ENCODE results near the gene STYXL1. TPM values are rescaled to one million over a fixed set of nuclear protein-coding genes. Genes with fewer than 3 reads are reported as not detected.

STYXL1 gene
- total and polyA plus RNA-seq, 2 donors (not counting 1 experiment from before 2014, with no cell fraction given): 49.0 to 49.8 TPM

DNA sequence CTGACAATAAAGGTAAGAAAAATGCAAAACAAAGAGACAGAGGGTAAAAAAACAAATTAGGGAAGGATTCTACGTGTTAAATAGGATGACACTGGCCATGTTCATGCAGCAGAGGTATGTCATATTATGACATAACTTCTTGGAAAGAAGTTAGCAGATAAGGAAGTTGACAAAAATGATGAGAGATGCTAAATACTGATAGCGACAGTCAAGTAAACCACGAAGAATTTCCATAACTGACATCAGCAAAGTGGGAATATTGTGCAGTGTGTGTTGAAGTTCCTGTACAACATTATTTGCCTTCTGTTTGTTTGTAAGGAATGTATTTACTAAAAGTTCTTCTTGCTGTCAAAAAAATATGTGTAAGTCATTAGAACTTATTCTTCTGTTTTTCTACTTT lies 29.6 kb upstream of the STYXL1 start:
- no peak overlapping the region for H3K27ac ChIP-seq (ENCODE audit: insufficient read depth, low read length)
- no peak overlapping the region for H3K4me3 ChIP-seq (replicated peaks in 1 of 4; ENCODE audit: control extremely low read depth in 1 of 4, insufficient read depth in 1 of 4, low read depth in 3 of 4, low read length in 4 of 4)
- no peaks in the 10 kb centered on the region for H3K9me3 ChIP-seq (ENCODE audit: control insufficient read depth, insufficient read depth, low read depth, low read length)
- H2AFZ ChIP-seq (ENCODE audit: low read length): no peak overlapping the region
- H3K9ac ChIP-seq (ENCODE audit: insufficient read depth, low read length): no peak overlapping the region
- no peaks in the 10 kb centered on the region for H3K4me1 ChIP-seq (ENCODE audit: control insufficient read depth, extremely low read depth, insufficient read depth, low read length)
- TF ChIP-seq EZH2 (IDR thresholded peaks at IDR 0.05; ENCODE audit: low read length, missing control alignments): no peak
- TF ChIP-seq, protein P1, sequence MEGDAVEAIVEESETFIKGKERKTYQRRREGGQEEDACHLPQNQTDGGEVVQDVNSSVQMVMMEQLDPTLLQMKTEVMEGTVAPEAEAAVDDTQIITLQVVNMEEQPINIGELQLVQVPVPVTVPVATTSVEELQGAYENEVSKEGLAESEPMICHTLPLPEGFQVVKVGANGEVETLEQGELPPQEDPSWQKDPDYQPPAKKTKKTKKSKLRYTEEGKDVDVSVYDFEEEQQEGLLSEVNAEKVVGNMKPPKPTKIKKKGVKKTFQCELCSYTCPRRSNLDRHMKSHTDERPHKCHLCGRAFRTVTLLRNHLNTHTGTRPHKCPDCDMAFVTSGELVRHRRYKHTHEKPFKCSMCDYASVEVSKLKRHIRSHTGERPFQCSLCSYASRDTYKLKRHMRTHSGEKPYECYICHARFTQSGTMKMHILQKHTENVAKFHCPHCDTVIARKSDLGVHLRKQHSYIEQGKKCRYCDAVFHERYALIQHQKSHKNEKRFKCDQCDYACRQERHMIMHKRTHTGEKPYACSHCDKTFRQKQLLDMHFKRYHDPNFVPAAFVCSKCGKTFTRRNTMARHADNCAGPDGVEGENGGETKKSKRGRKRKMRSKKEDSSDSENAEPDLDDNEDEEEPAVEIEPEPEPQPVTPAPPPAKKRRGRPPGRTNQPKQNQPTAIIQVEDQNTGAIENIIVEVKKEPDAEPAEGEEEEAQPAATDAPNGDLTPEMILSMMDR (conservative IDR thresholded peaks at IDR 0.05 in 1 of 2, IDR thresholded peaks at IDR 0.05 in 1 of 2; ENCODE audit: low read depth in 1 of 2, low read length in 2 of 2): no peak
- no peaks in the 10 kb centered on the region for H3K79me2 ChIP-seq (ENCODE audit: control insufficient read depth, insufficient read depth, low read length)
- peak in 1 of 2 donors; percentile 42 for DNase-seq (ENCODE audit: low read depth in 2 of 2)
- no peak overlapping the region for H3K4me2 ChIP-seq (ENCODE audit: extremely low read depth, insufficient read depth, low read length)
- H3K36me3 ChIP-seq (ENCODE audit: control insufficient read depth, insufficient read depth, low read length): no peaks in the 10 kb centered on the region
- no peaks in the 10 kb centered on the region for H4K20me1 ChIP-seq (ENCODE audit: control insufficient read depth, extremely low read depth, insufficient read depth, low read length)
- no peaks in the 10 kb centered on the region for H3K27me3 ChIP-seq (ENCODE audit: control insufficient read depth, insufficient read depth, low read length)

DNA sequence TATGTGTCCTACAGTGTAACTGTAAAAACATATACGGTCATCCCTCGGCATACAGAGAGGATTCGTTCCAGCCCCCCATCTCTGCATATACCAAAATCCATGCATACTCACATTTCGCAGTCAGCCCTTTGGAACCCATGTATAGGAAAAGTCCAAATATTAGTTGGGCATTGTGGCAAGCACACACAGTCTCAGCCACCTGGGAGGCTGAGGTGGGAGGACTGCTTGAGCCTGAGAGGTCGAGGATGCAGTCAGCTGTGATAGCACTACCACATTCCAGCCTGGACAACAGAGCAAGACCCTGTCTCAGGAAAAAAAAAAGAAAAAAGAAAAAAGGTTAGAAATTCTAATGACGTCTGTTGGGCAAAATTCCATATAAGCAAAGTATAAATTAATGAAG lies 29.2 kb upstream of the STYXL1 start:
- Histone ChIP-seq H3K4me1 (ENCODE audit: control insufficient read depth, extremely low read depth, insufficient read depth, low read length) (no peaks in the 10 kb centered on the region), H3K9ac (ENCODE audit: insufficient read depth, low read length) (no peak overlapping the region), H3K27ac (ENCODE audit: insufficient read depth, low read length) (no peak overlapping the region), H3K27me3 (ENCODE audit: control insufficient read depth, insufficient read depth, low read length) (no peaks in the 10 kb centered on the region), H4K20me1 (ENCODE audit: control insufficient read depth, extremely low read depth, insufficient read depth, low read length) (no peaks in the 10 kb centered on the region), H2AFZ (ENCODE audit: low read length) (no peak overlapping the region), H3K4me2 (ENCODE audit: extremely low read depth, insufficient read depth, low read length) (no peak overlapping the region), H3K36me3 (ENCODE audit: control insufficient read depth, insufficient read depth, low read length) (no peaks in the 10 kb centered on the region), H3K4me3 (replicated peaks in 1 of 4; ENCODE audit: control extremely low read depth in 1 of 4, insufficient read depth in 1 of 4, low read depth in 3 of 4, low read length in 4 of 4) (no peak overlapping the region), H3K79me2 (ENCODE audit: control insufficient read depth, insufficient read depth, low read length) (no peaks in the 10 kb centered on the region), H3K9me3 (ENCODE audit: control insufficient read depth, insufficient read depth, low read depth, low read length) (no peaks in the 10 kb centered on the region)
- DNase-seq (ENCODE audit: low read depth in 2 of 2): no peak
- no peak for TF ChIP-seq EZH2 (IDR thresholded peaks at IDR 0.05; ENCODE audit: low read length, missing control alignments)
- TF ChIP-seq, protein P1 (conservative IDR thresholded peaks at IDR 0.05 in 1 of 2, IDR thresholded peaks at IDR 0.05 in 1 of 2; ENCODE audit: low read depth in 1 of 2, low read length in 2 of 2): no peak

DNA sequence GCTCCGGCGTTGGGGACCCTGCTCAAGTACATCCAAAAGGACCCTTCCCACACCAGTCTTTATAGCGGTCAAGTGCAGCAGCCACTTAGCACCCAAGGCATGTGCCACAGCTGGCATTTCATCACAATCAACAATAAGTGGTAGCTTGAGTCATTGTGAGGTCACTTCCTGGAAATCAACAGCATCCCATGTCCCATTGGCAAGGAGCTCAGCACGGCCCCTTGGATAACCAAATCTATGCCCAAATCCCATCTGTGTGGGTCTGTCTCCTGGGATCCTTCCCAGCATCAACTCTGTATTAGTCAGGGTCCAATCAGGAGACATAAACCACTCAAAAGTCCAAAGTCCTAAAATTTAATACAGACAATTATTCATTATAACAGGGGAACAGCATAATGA lies 27.2 kb upstream of the STYXL1 start:
- TF ChIP-seq, protein P1 (conservative IDR thresholded peaks at IDR 0.05 in 1 of 2, IDR thresholded peaks at IDR 0.05 in 1 of 2; ENCODE audit: low read depth in 1 of 2, low read length in 2 of 2): no peak
- TF ChIP-seq EZH2 (IDR thresholded peaks at IDR 0.05; ENCODE audit: low read length, missing control alignments): no peak
- Histone ChIP-seq H3K27me3 (ENCODE audit: control insufficient read depth, insufficient read depth, low read length) (no peaks in the 10 kb centered on the region), H3K9ac (ENCODE audit: insufficient read depth, low read length) (no peak overlapping the region), H2AFZ (ENCODE audit: low read length) (no peak overlapping the region), H3K4me1 (ENCODE audit: control insufficient read depth, extremely low read depth, insufficient read depth, low read length) (no peaks in the 10 kb centered on the region), H3K4me3 (replicated peaks in 1 of 4; ENCODE audit: control extremely low read depth in 1 of 4, insufficient read depth in 1 of 4, low read depth in 3 of 4, low read length in 4 of 4) (no peak overlapping the region), H4K20me1 (ENCODE audit: control insufficient read depth, extremely low read depth, insufficient read depth, low read length) (no peaks in the 10 kb centered on the region), H3K36me3 (ENCODE audit: control insufficient read depth, insufficient read depth, low read length) (no peaks in the 10 kb centered on the region), H3K27ac (ENCODE audit: insufficient read depth, low read length) (peak overlapping the region; percentile 31), H3K4me2 (ENCODE audit: extremely low read depth, insufficient read depth, low read length) (no peak overlapping the region), H3K9me3 (ENCODE audit: control insufficient read depth, insufficient read depth, low read depth, low read length) (no peaks in the 10 kb centered on the region), H3K79me2 (ENCODE audit: control insufficient read depth, insufficient read depth, low read length) (no peaks in the 10 kb centered on the region)
- DNase-seq (ENCODE audit: low read depth in 2 of 2): peak in 1 of 2 donors; percentile 26

Measured in fibroblast of lung (primary cell).